Keratinocyte (primary cell): ENCODE measurements around the gene DMRT1. TPM values are rescaled to one million over a fixed set of nuclear protein-coding genes. Genes with fewer than 3 reads are reported as not detected.

Experiments
- DNase-seq: peaks from one replicate; pipeline ENCODE4 v3.0.0-alpha.2; 2011; ENCODE audit warnings: low read depth, missing footprints, low spot score
- FAIRE-seq: peaks from 2 replicates; lab custom pipeline; 2011; peaks lifted over from hg19 to GRCh38; lab: Jason Lieb, UNC
- H2AFZ ChIP-seq: 2 replicates; pipeline ENCODE4 v1.6.0; 2012; ENCODE audit warnings: low read length, control low read depth, inconsistent platforms; ENCODE audit not compliant: control insufficient read depth
- H3K27ac ChIP-seq: 2 replicates; pipeline ENCODE4 v1.5.1; 2011; ENCODE audit warnings: low read length; ENCODE audit not compliant: control insufficient read depth, insufficient read depth
- H3K27me3 ChIP-seq: 3 replicates; pipeline ENCODE4 v1.6.0; 2011; ENCODE audit warnings: low read length; ENCODE audit not compliant: control insufficient read depth, insufficient read depth; ENCODE audit errors: extremely low read depth
- H3K36me3 ChIP-seq, 2 experiments: 2 replicates in 1 of 2; 3 replicates in 1 of 2; pipeline ENCODE4 v1.5.1; 2011; ENCODE audit warnings: low read length in 2 of 2, mild to moderate bottlenecking in 1 of 2; ENCODE audit not compliant: control insufficient read depth in 2 of 2, insufficient read depth in 2 of 2; ENCODE audit errors: extremely low read depth in 1 of 2
- H3K4me1 ChIP-seq: 3 replicates; pipeline ENCODE4 v1.5.1; 2011; ENCODE audit warnings: low read length; ENCODE audit not compliant: control insufficient read depth, insufficient read depth; ENCODE audit errors: extremely low read depth
- H3K4me2 ChIP-seq: 3 replicates; pipeline ENCODE4 v1.6.0; 2011; ENCODE audit warnings: low read depth, low read length; ENCODE audit not compliant: control insufficient read depth, insufficient read depth; ENCODE audit errors: extremely low read depth
- H3K4me3 ChIP-seq, 3 experiments: fragments of 200-600 bp in 1 of 3; sonication (generic) in 1 of 3; 2 replicates in 2 of 3; 3 replicates in 1 of 3; pipeline ENCODE4 v1.5.1; 2011 to 2016; ENCODE audit warnings: low read length in 3 of 3, mild to moderate bottlenecking in 3 of 3, control low read depth in 2 of 3, inconsistent platforms in 1 of 3, low read depth in 1 of 3, mixed read lengths in 1 of 3, mixed run types in 1 of 3, moderate library complexity in 1 of 3; ENCODE audit not compliant: control insufficient read depth in 2 of 3, insufficient read depth in 2 of 3; ENCODE audit errors: extremely low read depth in 1 of 3
- H3K79me2 ChIP-seq: 2 replicates; pipeline ENCODE4 v1.6.0; 2012; ENCODE audit warnings: low read length; ENCODE audit not compliant: control insufficient read depth, insufficient read depth
- H3K9ac ChIP-seq: 3 replicates; pipeline ENCODE4 v1.6.0; 2011; ENCODE audit warnings: low read length; ENCODE audit not compliant: control insufficient read depth, insufficient read depth; ENCODE audit errors: extremely low read depth
- H3K9me1 ChIP-seq: 3 replicates; pipeline ENCODE4 v1.6.0; 2011; ENCODE audit warnings: low read length; ENCODE audit not compliant: control insufficient read depth, insufficient read depth; ENCODE audit errors: extremely low read depth
- H3K9me3 ChIP-seq: 2 replicates; pipeline ENCODE4 v1.5.1; 2012; ENCODE audit warnings: low read depth, low read length; ENCODE audit not compliant: control insufficient read depth
- H4K20me1 ChIP-seq: 3 replicates; pipeline ENCODE4 v1.6.0; 2011; ENCODE audit warnings: low read length; ENCODE audit not compliant: control insufficient read depth, insufficient read depth; ENCODE audit errors: extremely low read depth
- EZH2 ChIP-seq: IDR thresholded peaks from one replicate; pipeline ENCODE4 v1.6.1; 2012; ENCODE audit warnings: inconsistent platforms, mild to moderate bottlenecking, low read length, moderate library complexity
- dilution Hi-C: fragments of 300-500 bp; cut with MboI; formaldehyde crosslinking; loops from one replicate; pipeline ENCODE4 v1.7.0; 2020; ENCODE audit warnings: low sequenced_read_pairs; ENCODE audit not compliant: extremely low pct_ligation_motif_present
- polyA minus RNA-seq, 3 experiments: library from RNA; depleted of rRNA, polyadenylated mRNA; stranded (reverse); fragments of >200 nt; gene quantifications; 1 replicate in 1 of 3; 2 replicates in 1 of 3; 3 replicates in 1 of 3; pipeline ENCODE4 v1.2.3, GENCODE V29; 2011
- polyA plus RNA-seq, 5 experiments: library from polyadenylated mRNA; depleted of rRNA in 3 of 5; stranded (reverse) in 3 of 5; stranded (forward) in 1 of 5; unstranded in 1 of 5; fragments of >200 nt; gene quantifications; 1 replicate in 1 of 5; 2 replicates in 3 of 5; 3 replicates in 1 of 5; pipeline versions ENCODE4 v1.2.1 to v1.2.3, GENCODE V29; 2011 to 2012; ENCODE audit warnings: missing spikeins in 2 of 5, low read depth in 1 of 5, low replicate concordance in 1 of 5
- TF ChIP-seq, protein P1 (sequence below), 3 experiments: IDR thresholded peaks in 1 of 3; conservative IDR thresholded peaks in 1 of 3; optimal IDR thresholded peaks in 1 of 3; 2 replicates in 2 of 3; 3 replicates in 1 of 3; pipeline versions ENCODE3 to v1.5.1; 2011; ENCODE audit warnings: low read length in 3 of 3, mild to moderate bottlenecking in 3 of 3, moderate library complexity in 2 of 3, control low read depth in 1 of 3, inconsistent platforms in 1 of 3; ENCODE audit not compliant: insufficient read depth in 2 of 3; ENCODE audit errors: extremely low read depth in 1 of 3

Gene DMRT1
- polyA plus RNA-seq (not detected in 3 replicates), polyA minus RNA-seq (not detected in 3 replicates)
- polyA plus RNA-seq (2011; ENCODE audit: low read depth) = not detected
- polyA plus RNA-seq (2011; cell fraction: cytosol; rRNA removed) = not detected in 2 replicates
- not detected in 2 replicates for polyA plus RNA-seq (2011; cell fraction: nucleus; rRNA removed)
- not detected in 2 replicates for polyA plus RNA-seq (2012; ENCODE audit: low replicate concordance)
- not detected for polyA minus RNA-seq (2011; cell fraction: cytosol; rRNA and poly(A)+ RNA removed)
- polyA minus RNA-seq (2011; cell fraction: nucleus; rRNA and poly(A)+ RNA removed) = not detected in 2 replicates

DNA sequence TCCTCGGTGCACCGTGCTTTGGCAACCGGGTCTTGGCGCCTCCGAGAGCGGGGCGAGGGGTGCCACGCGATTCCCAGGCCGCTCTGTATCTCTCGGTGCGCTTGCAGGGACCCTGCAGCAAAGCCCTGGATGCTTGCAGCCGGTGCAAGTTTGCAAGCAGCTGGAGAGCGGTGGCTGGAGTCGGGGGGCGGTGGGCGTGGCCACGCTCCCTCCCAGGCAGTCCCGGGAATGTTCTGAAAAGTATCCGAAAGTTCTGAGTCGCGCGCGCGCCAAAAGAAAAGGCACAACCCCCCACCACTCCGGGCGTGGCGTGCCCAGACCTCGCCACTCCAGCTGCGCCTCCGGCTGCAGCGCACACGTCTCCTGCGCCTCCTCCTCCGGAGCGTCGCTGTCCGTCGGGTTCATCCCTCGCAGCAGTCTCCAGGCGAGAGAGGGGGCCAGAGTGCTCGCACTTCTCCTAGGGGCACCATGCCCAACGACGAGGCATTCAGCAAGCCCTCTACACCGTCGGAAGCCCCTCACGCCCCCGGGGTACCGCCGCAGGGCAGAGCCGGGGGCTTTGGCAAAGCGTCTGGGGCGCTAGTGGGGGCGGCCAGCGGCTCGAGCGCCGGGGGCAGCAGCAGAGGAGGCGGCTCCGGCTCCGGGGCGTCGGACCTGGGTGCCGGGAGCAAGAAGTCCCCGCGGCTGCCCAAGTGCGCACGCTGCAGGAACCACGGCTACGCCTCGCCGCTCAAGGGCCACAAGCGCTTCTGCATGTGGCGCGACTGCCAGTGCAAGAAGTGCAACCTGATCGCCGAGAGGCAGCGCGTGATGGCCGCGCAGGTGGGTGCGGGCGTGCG lies at the start of gene DMRT1:
Gene DMRT1, plus strand, starts transcription at position 327 of the 839 bp plus-strand sequence. Its CDS starts 142 bp downstream, at position 469.
- DNase-seq (no peak), FAIRE-seq (no peak)
- no peaks in the 10 kb centered on the region for H3K4me1 ChIP-seq
- no peak within 1 kb of the TSS for H3K27ac ChIP-seq
- H3K36me3 ChIP-seq = no peaks in the 10 kb centered on the region
- dilution Hi-C loops = no loop called here
- peak within 1 kb of the TSS in 1 of 3 experiments; percentile 27 for H3K4me3 ChIP-seq
- H2AFZ ChIP-seq = no peak within 1 kb of the TSS
- no peak within 1 kb of the TSS for H3K9ac ChIP-seq
- no peaks in the 10 kb centered on the region for H4K20me1 ChIP-seq
- peak within 1 kb of the TSS; percentile 10 for H3K4me2 ChIP-seq
- peaks cover 28% of the 10 kb centered on the region for H3K27me3 ChIP-seq
- no peaks in the 10 kb centered on the region for H3K9me1 ChIP-seq
- TF ChIP-seq EZH2 = peak; percentile 6
- TF ChIP-seq, protein P1, sequence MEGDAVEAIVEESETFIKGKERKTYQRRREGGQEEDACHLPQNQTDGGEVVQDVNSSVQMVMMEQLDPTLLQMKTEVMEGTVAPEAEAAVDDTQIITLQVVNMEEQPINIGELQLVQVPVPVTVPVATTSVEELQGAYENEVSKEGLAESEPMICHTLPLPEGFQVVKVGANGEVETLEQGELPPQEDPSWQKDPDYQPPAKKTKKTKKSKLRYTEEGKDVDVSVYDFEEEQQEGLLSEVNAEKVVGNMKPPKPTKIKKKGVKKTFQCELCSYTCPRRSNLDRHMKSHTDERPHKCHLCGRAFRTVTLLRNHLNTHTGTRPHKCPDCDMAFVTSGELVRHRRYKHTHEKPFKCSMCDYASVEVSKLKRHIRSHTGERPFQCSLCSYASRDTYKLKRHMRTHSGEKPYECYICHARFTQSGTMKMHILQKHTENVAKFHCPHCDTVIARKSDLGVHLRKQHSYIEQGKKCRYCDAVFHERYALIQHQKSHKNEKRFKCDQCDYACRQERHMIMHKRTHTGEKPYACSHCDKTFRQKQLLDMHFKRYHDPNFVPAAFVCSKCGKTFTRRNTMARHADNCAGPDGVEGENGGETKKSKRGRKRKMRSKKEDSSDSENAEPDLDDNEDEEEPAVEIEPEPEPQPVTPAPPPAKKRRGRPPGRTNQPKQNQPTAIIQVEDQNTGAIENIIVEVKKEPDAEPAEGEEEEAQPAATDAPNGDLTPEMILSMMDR (optimal IDR thresholded peaks at IDR 0.05 in 1 of 3, IDR thresholded peaks at IDR 0.05 in 1 of 3, conservative IDR thresholded peaks at IDR 0.05 in 1 of 3; ENCODE audit: extremely low read depth in 1 of 3, insufficient read depth in 2 of 3, low read length in 3 of 3) = no peak
- H3K9me3 ChIP-seq = no peaks in the 10 kb centered on the region
- H3K79me2 ChIP-seq = no peaks in the 10 kb centered on the region

DNA sequence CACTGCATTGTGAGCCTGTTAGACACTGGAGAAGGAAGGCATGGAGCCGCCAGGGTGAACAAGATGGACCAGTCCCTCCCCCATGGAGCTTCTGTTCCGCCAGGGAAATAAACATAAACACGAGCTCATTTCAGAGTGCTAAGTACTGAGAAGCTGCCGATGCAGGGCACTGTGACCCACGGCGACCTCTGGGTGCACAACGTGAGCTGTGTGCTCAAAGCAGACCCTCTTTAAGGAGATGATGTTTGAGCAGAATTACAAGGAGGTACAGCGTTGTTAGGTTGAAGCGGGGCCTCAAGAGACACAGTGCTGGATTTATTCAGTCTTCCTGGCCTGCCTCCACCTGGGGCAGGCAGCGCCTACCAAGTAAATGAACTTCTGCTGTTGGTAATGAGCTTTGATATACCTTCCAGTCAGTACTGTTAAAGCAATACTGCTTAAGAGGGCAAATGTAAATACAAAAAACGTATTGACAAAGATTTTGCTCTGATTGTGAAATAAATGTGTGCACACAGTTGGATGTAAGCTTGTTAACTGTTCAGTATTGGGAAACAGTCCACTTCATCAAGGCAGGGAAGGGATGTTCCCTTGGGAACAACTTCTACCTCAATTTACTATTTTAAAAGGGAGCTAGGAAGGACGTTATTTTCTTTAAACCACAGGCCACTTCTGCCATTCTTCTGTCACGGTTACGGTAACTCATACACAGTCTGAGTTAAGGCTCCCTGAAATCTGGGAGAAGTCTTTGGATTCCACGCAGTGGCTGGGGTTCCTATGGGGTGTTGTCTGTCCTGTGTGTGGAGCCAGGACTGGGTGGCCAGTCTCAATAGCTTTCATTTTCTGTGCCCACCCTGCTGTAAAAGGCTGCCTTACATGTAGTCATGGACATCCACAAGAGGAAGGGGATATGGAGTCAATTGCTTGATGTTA lies 48.9 kb upstream of the DMRT1 start:
- no peaks in the 10 kb centered on the region for H3K9me1 ChIP-seq

More for the DNA sequence above, 48.9 kb upstream of the DMRT1 start:
- Histone ChIP-seq H3K4me1 (no peaks in the 10 kb centered on the region), H3K79me2 (no peaks in the 10 kb centered on the region), H2AFZ (no peak overlapping the region), H3K9me3 (no peaks in the 10 kb centered on the region), H3K36me3 (no peaks in the 10 kb centered on the region), H4K20me1 (no peaks in the 10 kb centered on the region), H3K27ac (no peak overlapping the region), H3K9ac (no peak overlapping the region), H3K27me3 (no peaks in the 10 kb centered on the region), H3K4me2 (no peak overlapping the region), H3K4me3 (no peak overlapping the region)
- DNase-seq (no peak), FAIRE-seq (no peak)
- dilution Hi-C loops = no loop called here
- TF ChIP-seq, protein P1 (optimal IDR thresholded peaks at IDR 0.05 in 1 of 3, IDR thresholded peaks at IDR 0.05 in 1 of 3, conservative IDR thresholded peaks at IDR 0.05 in 1 of 3; ENCODE audit: extremely low read depth in 1 of 3, insufficient read depth in 2 of 3, low read length in 3 of 3) = no peak
- no peak for TF ChIP-seq EZH2
